Epidermal melanocyte (primary cell): Measurements from ENCODE around the gene MTHFD1.

Experiments used
- DNase-seq: peaks from one replicate; pipeline ENCODE4 v3.0.0; 2011; ENCODE audit warnings: low spot score; ENCODE audit not compliant: insufficient read length

Gene MTHFD1

GRCh38 chr14:64444984-64445845 lies 57.1 kb downstream of the MTHFD1 start:
- DNase-seq: no peak

GRCh38 chr14:64447876-64448670 lies 59.9 kb downstream of the MTHFD1 start:
- no peak for DNase-seq

- no peak for DNase-seq
These were observed 62.1 kb downstream of the MTHFD1 start for GRCh38 chr14:64450255-64450654.

DNA sequence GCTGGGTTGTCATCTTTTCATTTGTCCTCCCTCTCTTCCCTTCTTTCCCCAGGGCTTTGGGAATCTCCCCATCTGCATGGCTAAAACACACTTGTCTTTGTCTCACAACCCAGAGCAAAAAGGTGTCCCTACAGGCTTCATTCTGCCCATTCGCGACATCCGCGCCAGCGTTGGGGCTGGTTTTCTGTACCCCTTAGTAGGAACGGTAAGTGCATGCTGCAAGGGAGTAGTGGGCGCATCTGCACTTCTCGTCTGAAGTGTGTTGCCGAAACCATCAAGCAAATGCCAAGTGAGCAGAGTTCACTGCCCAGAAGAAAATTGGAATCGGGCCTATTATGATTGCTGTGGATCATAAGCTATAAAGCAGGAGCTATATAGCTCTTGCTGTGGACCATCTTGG lies 66.5 kb downstream of the MTHFD1 start:
- no peak for DNase-seq

DNA sequence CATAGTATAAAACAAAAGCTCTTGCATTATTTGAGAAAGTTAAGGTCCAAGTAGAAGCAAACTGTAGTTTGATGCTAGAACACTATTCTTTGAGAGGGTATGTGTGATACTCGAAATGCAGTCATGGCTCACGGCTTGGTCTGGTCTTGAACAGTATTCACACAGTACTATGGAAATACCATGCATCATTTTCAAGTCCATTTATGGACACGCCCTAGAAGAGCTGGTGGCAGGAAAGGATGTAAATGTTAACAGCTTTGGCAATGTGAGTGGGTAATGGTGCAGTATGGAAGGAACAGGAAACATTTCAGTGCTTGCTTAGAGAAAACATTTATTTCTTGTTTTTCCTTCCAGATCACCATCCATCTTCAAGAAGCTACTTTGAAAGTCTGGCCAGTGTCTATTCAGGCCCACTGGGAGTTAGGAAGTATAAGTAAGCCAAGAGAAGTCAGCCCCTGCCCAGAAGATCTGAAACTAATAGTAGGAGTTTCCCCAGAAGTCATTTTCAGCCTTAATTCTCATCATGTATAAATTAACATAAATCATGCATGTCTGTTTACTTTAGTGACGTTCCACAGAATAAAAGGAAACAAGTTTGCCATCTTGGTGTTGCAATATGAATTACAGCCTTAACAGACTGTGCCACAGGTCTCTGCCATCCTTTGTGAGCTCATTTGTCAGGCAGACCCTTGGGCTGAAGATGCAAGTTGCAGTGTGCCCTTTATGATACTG lies 71.4 kb downstream of the MTHFD1 start:
- DNase-seq: no peak

DNA sequence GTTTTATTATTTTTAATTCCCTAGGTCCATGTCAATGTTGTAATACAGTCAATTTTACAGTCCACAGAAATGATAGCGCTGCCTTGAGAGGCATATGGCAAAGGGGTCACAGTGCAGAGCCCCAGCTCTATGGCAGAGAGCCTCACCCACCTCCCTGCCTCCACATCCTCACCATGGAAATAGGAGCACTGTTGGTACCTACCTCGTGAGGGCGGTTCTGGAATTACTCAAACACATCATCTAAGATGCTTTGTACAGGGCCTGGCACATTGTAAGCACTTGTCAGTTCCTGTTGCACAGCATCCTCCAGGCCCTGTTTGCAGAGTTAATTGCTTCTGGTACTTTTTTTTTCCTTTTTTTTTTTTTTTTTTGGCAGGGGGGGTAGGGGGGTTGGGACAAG lies 73.1 kb downstream of the MTHFD1 start:
- DNase-seq: no peak

DNA sequence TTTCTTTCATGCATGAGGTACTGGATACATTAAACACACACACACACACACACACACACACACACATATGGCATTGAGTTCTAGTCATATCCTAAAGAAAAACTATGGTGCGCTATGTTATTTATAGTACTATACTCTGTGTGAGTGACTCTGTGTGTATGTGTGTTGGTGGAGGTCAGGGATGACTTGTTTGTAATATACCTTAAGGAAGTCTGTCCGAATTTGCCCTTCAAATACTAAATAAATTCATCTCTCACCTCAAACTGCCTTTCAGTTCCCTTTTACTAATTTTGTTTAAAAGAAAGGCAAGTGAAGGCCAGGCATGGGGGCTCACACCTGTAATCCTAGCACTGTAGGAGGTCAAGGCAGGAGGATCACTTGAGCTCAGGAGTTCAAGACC lies 75.0 kb downstream of the MTHFD1 start:
- DNase-seq: no peak

DNA sequence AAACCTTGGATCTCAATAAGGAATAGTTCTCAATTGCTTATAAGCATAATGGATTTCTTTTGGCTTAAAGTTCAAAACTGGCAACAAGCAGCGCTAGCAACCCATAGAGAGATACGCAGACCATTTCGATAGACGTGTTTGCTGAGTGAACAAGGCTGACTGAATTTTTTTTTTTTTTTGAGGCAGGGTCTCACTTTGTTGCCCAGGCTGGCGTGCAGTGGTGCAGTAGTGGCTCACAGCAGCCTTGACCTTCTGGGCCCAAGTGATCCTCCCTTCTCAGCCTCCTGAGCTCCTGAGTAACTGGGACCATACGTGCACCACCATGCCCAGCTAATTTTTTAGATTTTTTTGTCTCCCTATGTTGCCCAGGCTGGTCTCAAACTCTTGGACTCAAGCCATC lies 75.7 kb downstream of the MTHFD1 start:
- no peak for DNase-seq

DNA sequence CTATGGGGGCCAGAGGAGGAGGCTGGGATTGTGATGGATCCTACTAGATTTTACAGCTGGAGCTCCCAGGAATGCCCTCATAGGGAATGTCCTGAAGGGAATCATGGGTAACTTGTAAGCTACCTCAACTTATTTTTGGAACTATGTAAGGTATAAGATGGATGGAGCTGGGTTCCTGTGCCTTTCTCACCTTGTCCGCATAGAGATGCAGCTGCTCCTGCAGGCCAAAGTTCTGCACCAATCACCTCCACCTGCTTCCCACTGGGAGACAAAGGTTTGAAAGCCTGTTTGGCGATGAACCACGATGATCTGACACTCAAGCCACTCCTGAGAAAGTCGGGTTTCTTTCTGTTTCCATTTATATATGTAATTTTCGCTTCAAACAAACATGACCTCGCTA lies 76.5 kb downstream of the MTHFD1 start:
- DNase-seq: no peak

- no peak for DNase-seq
These were observed 77.2 kb downstream of the MTHFD1 start, which contains the start of gene AKAP5 for GRCh38 chr14:64465191-64465822. AKAP5 (plus strand) TSS chr14:64465499; CDS start chr14:64468395, 2,896 bp downstream.

GRCh38 chr14:64465831-64466554 lies 77.8 kb downstream of the MTHFD1 start:
- peak; percentile 57 for DNase-seq

- DNase-seq: no peak
These were observed 78.9 kb downstream of the MTHFD1 start for GRCh38 chr14:64467101-64467500.

DNA sequence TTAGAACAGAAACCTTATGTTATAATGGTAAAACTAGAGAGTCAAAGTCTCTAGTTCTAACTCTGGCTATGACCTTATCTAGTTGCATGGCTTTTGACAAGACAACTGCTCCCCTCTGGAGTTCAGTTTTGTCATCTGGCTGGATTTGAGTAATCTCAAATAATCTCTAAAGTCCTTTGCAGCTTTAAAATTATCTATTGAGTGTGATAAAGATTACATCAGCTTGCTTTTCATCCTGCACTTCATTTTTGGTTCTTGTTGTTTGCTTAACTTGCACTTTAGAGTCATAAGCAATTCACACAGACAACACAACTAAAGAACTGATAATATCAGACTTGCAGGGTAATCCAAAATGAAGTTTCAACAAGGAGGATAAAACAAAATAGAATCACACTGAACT lies 79.4 kb downstream of the MTHFD1 start:
- DNase-seq: no peak

- no peak for DNase-seq
These were observed 80.3 kb downstream of the MTHFD1 start for GRCh38 chr14:64468451-64468850.

- no peak for DNase-seq
These were observed 85.9 kb downstream of the MTHFD1 start for GRCh38 chr14:64474041-64474440.

GRCh38 chr14:64474698-64475097 lies 86.5 kb downstream of the MTHFD1 start:
- no peak for DNase-seq

GRCh38 chr14:64475585-64476273 lies 87.6 kb downstream of the MTHFD1 start:
- DNase-seq: no peak

GRCh38 chr14:64476438-64476837 lies 88.3 kb downstream of the MTHFD1 start:
- DNase-seq: no peak

GRCh38 chr14:64478634-64479250 lies 90.6 kb downstream of the MTHFD1 start:
- DNase-seq: no peak
